ENCODE data around the gene ODF2L.

GRCh38 chr1:86352086-86352485, 44.0 kb downstream of the ODF2L start:
- TF ChIP-seq CTCF (conservative IDR thresholded peaks at IDR 0.05) (no peak), ZFX (IDR thresholded peaks at IDR 0.05) (no peak)

Data from C4-2B (cell line).